Endometrial microvascular endothelial cells (primary cell): ENCODE measurements around the gene ADAMTS1. TPM values are rescaled to one million over a fixed set of nuclear protein-coding genes. Genes with fewer than 3 reads are reported as not detected.

Source experiments
- in situ Hi-C: cut with HindIII; loops from 2 replicates; pipeline ENCODE4 v1.10.0; 2017; ENCODE audit warnings: low sequenced_read_pairs, low pct_unique_long_range_greater_than_20kb; ENCODE audit errors: inconsistent ontology term
- total RNA-seq: library from RNA; depleted of rRNA; stranded (reverse); fragments of >200 nt; gene quantifications from one replicate; pipeline ENCODE4 v1.2.3, GENCODE V29; 2015; ENCODE audit errors: inconsistent ontology term

Gene ADAMTS1
- total RNA-seq, 1 donor from 2014 or later: 46.0 TPM

- in situ Hi-C loops: no loop called here
Measured at GRCh38 chr21:26819740-26820324, 25.4 kb downstream of the ADAMTS1 start.

- in situ Hi-C loops: no loop called here
Measured at GRCh38 chr21:26818906-26819305, 26.3 kb downstream of the ADAMTS1 start.

GRCh38 chr21:26815197-26815596 lies 30.0 kb downstream of the ADAMTS1 start:
- in situ Hi-C loops: no loop called here

GRCh38 chr21:26814386-26814785 lies 30.8 kb downstream of the ADAMTS1 start:
- in situ Hi-C loops: no loop called here

- in situ Hi-C loops: no loop called here
Measured at GRCh38 chr21:26813426-26813998, 31.7 kb downstream of the ADAMTS1 start.

- in situ Hi-C loops: no loop called here
Measured at GRCh38 chr21:26812173-26812572, 33.0 kb downstream of the ADAMTS1 start.

GRCh38 chr21:26811482-26811881 lies 33.7 kb downstream of the ADAMTS1 start:
- in situ Hi-C loops: no loop called here

GRCh38 chr21:26810676-26811415 lies 34.4 kb downstream of the ADAMTS1 start:
- in situ Hi-C loops: no loop called here

GRCh38 chr21:26810266-26810665 lies 34.9 kb downstream of the ADAMTS1 start:
- in situ Hi-C loops: no loop called here

GRCh38 chr21:26809745-26810144 lies 35.5 kb downstream of the ADAMTS1 start:
- in situ Hi-C loops: no loop called here

- in situ Hi-C loops: no loop called here
Measured at GRCh38 chr21:26806801-26807295, 38.4 kb downstream of the ADAMTS1 start.

- in situ Hi-C loops: no loop called here
Measured at GRCh38 chr21:26804895-26805609, 40.2 kb downstream of the ADAMTS1 start.

GRCh38 chr21:26801498-26801897 lies 43.7 kb downstream of the ADAMTS1 start:
- in situ Hi-C loops: no loop called here

- in situ Hi-C loops: no loop called here
Measured at GRCh38 chr21:26800970-26801431, 44.2 kb downstream of the ADAMTS1 start.

GRCh38 chr21:26800455-26800854 lies 44.8 kb downstream of the ADAMTS1 start:
- in situ Hi-C loops: no loop called here

- in situ Hi-C loops: no loop called here
Measured at GRCh38 chr21:26800001-26800400, 45.2 kb downstream of the ADAMTS1 start.

- in situ Hi-C loops: no loop called here
Measured at GRCh38 chr21:26798856-26799751, 46.1 kb downstream of the ADAMTS1 start.

GRCh38 chr21:26797878-26798456 lies 47.2 kb downstream of the ADAMTS1 start:
- in situ Hi-C loops: no loop called here
